ENCODE measurements around the gene CELF4. TPM values are rescaled to one million over a fixed set of nuclear protein-coding genes. Genes with fewer than 3 reads are reported as not detected.

Gene CELF4
- total RNA-seq, 3 donors from 2014 or later: 1.0 TPM; not detected in 2

DNA sequence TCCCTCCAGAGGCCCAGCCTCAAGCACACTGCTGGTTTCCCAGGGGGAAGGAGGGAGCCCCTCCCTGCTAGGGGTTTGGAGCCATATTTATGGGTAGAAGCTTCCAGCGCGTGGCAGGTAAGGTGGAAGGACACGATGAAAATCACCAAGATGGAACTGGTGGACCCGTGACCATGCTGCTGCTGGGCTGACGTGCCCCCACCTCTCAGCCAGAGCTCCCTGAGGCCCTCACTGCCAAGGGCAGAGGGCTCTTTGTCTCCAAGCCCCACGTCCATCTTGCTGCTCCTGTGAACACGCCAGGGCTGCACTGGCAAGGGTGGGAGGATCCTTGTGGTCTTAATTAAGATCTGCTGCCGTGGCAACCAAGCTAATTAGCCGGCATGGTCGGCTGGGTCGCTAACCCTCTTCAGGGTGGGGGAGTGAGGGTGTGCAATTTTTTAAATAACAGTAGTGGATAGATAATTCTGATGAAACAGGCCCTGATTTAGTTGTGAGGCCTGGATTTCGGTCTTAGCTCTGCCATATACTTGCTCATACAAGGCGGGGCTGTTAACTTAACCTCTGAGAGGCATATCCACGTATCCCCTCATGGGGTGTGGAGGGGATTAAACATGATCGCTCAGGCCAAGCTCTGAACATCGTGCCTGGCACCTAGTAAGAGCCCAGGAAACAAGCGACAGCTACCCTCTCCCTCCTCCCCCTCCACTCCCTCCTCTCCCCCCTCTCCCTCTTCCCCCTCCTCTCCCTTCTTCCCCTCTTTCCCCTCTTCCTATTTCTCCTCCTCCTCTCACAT is 232.8 kb downstream of the CELF4 start:
- intact Hi-C loops (cut with DNase I; ENCODE audit: low total_unique reads): no loop called here
- Histone ChIP-seq H3K27me3 (no peaks in the 10 kb centered on the region), H3K27ac (no peak overlapping the region), H3K4me3 (no peak overlapping the region), H3K36me3 (no peaks in the 10 kb centered on the region), H3K9me3 (no peaks in the 10 kb centered on the region), H3K4me1 (no peaks in the 10 kb centered on the region)
- DNase-seq (ENCODE audit: low spot score in 2 of 2): no peak
- no peak for TF ChIP-seq POLR2AphosphoS5 (IDR thresholded peaks at IDR 0.05)
- TF ChIP-seq CTCF (IDR thresholded peaks at IDR 0.05): no peak
- no peak for TF ChIP-seq POLR2A (IDR thresholded peaks at IDR 0.05)

GRCh38 chr18:37332219-37332618 is 233.4 kb downstream of the CELF4 start:
- Histone ChIP-seq H3K9me3 (no peaks in the 10 kb centered on the region), H3K36me3 (no peaks in the 10 kb centered on the region), H3K4me1 (no peaks in the 10 kb centered on the region), H3K4me3 (no peak overlapping the region), H3K27ac (no peak overlapping the region), H3K27me3 (no peaks in the 10 kb centered on the region)
- TF ChIP-seq POLR2AphosphoS5 (IDR thresholded peaks at IDR 0.05) (no peak), POLR2A (IDR thresholded peaks at IDR 0.05) (no peak), CTCF (IDR thresholded peaks at IDR 0.05) (no peak)
- no peak for DNase-seq (ENCODE audit: low spot score in 2 of 2)
- intact Hi-C loops (cut with DNase I; ENCODE audit: low total_unique reads): no loop called here

DNA sequence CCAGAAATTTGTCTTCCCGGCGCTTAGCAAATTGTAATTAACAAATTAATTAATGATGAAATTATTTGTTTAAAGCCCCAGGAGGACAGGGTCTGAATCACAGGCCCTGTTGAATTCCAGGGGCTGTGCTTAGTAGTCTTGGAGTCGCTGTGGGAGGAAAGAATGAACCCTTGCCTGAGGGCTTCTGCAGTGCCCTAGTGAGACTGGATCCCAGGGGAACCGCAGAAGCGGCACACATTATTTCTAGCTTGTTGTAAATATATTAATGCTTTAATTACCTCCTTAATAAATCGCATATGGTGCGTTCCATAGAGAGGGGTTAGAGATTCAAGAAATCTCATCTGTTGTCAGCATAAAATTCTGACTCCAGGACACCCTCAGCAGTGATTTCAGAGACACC is 235.4 kb downstream of the CELF4 start:
- intact Hi-C loops (cut with DNase I; ENCODE audit: low total_unique reads): no loop called here
- Histone ChIP-seq H3K36me3 (no peaks in the 10 kb centered on the region), H3K27me3 (no peaks in the 10 kb centered on the region), H3K9me3 (no peaks in the 10 kb centered on the region), H3K27ac (no peak overlapping the region), H3K4me1 (no peaks in the 10 kb centered on the region), H3K4me3 (no peak overlapping the region)
- no peak for TF ChIP-seq POLR2A (IDR thresholded peaks at IDR 0.05)
- TF ChIP-seq POLR2AphosphoS5 (IDR thresholded peaks at IDR 0.05): no peak
- no peak for TF ChIP-seq CTCF (IDR thresholded peaks at IDR 0.05)
- DNase-seq (ENCODE audit: low spot score in 2 of 2): no peak

- intact Hi-C loops (cut with DNase I; ENCODE audit: low total_unique reads): no loop called here
- TF ChIP-seq POLR2AphosphoS5 (IDR thresholded peaks at IDR 0.05) (no peak), POLR2A (IDR thresholded peaks at IDR 0.05) (no peak), CTCF (IDR thresholded peaks at IDR 0.05) (no peak)
- no peaks in the 10 kb centered on the region for H3K36me3 ChIP-seq
- H3K27me3 ChIP-seq: no peaks in the 10 kb centered on the region
- H3K4me1 ChIP-seq: no peaks in the 10 kb centered on the region
- H3K4me3 ChIP-seq: no peak overlapping the region
- H3K27ac ChIP-seq: no peak overlapping the region
- no peak for DNase-seq (ENCODE audit: low spot score in 2 of 2)
- H3K9me3 ChIP-seq: no peaks in the 10 kb centered on the region
Measured at GRCh38 chr18:37328946-37329719, 236.5 kb downstream of the CELF4 start.

GRCh38 chr18:37327063-37327577 is 238.5 kb downstream of the CELF4 start:
- no peaks in the 10 kb centered on the region for H3K9me3 ChIP-seq
- no peak for DNase-seq (ENCODE audit: low spot score in 2 of 2)

More at GRCh38 chr18:37327063-37327577, 238.5 kb downstream of the CELF4 start:
- Histone ChIP-seq H3K27me3 (no peaks in the 10 kb centered on the region), H3K4me1 (no peaks in the 10 kb centered on the region), H3K27ac (no peak overlapping the region), H3K36me3 (no peaks in the 10 kb centered on the region), H3K4me3 (no peak overlapping the region)
- intact Hi-C loops (cut with DNase I; ENCODE audit: low total_unique reads): no loop called here
- no peak for TF ChIP-seq POLR2AphosphoS5 (IDR thresholded peaks at IDR 0.05)
- TF ChIP-seq POLR2A (IDR thresholded peaks at IDR 0.05): no peak
- TF ChIP-seq CTCF (IDR thresholded peaks at IDR 0.05): no peak

Data from breast epithelium (tissue), 4 donors.